RWPE2 (cell line): ENCODE data around the gene OR5B3.

Experiments used
- ATAC-seq: fragments of 200-7000 bp; cut with Tn5 transposase; 3 replicates; pipeline ENCODE4 v1.9.1; 2021; ENCODE audit warnings: low read depth
- DNase-seq: peaks from one replicate; pipeline ENCODE4 v3.0.0-alpha.2; 2020; ENCODE audit warnings: low spot score
- H3K27ac ChIP-seq: fragments of 450-650 bp; 2 replicates; pipeline ENCODE4 v1.5.1; 2017; ENCODE audit warnings: mild to moderate bottlenecking; ENCODE audit not compliant: poor library complexity, severe bottlenecking
- H3K27me3 ChIP-seq: fragments of 250-450 bp; sonication (Bioruptor Pico); 2 replicates; pipeline ENCODE4 v1.5.1; 2021; ENCODE audit warnings: mild to moderate bottlenecking, moderate library complexity; ENCODE audit not compliant: insufficient read depth, poor library complexity, severe bottlenecking
- H3K36me3 ChIP-seq: fragments of 250-450 bp; sonication (Bioruptor Pico); 2 replicates; pipeline ENCODE4 v1.5.1; 2020; ENCODE audit warnings: low read depth, mild to moderate bottlenecking, moderate library complexity
- H3K4me1 ChIP-seq: fragments of 250-450 bp; sonication (Bioruptor Pico); 2 replicates; pipeline ENCODE4 v1.5.1; 2021; ENCODE audit warnings: mild to moderate bottlenecking, moderate library complexity; ENCODE audit not compliant: insufficient read depth, poor library complexity, severe bottlenecking
- H3K4me3 ChIP-seq: fragments of 250-450 bp; sonication (Bioruptor Pico); 2 replicates; pipeline ENCODE4 v1.5.1; 2021; ENCODE audit warnings: mild to moderate bottlenecking, moderate library complexity; ENCODE audit not compliant: severe bottlenecking
- H3K9me3 ChIP-seq: fragments of 250-450 bp; sonication (Bioruptor Pico); 2 replicates; pipeline ENCODE4 v1.5.1; 2021; ENCODE audit warnings: mild to moderate bottlenecking, moderate library complexity; ENCODE audit not compliant: severe bottlenecking
- CTCF ChIP-seq: fragments of 450-650 bp; IDR thresholded peaks from one replicate; pipeline ENCODE4 v1.5.1; 2017; ENCODE audit warnings: mild to moderate bottlenecking, moderate library complexity; ENCODE audit not compliant: poor library complexity, severe bottlenecking

OR5B3 gene

GRCh38 chr11:58406774-58407173, at the start of gene OR5B3:
TSS of gene OR5B3 (minus strand) at chr11:58406874. CDS start at chr11:58403409, 3,465 bp downstream.
- Histone ChIP-seq H3K27me3 (no peaks in the 10 kb centered on the region), H3K27ac (no peak within 1 kb of the TSS), H3K4me3 (no peak within 1 kb of the TSS), H3K36me3 (no peaks in the 10 kb centered on the region), H3K4me1 (no peaks in the 10 kb centered on the region), H3K9me3 (peaks cover 1% of the 10 kb centered on the region)
- DNase-seq: no peak
- no peak for TF ChIP-seq CTCF
- no peak for ATAC-seq

- ATAC-seq: no peak
Observed at GRCh38 chr11:58451585-58451984, 44.9 kb upstream of the OR5B3 start.

GRCh38 chr11:58446294-58446693, 39.6 kb upstream of the OR5B3 start:
- DNase-seq: no peak
- no peak overlapping the region for H3K27ac ChIP-seq
- TF ChIP-seq CTCF: no peak
- H3K4me3 ChIP-seq: no peak overlapping the region
- ATAC-seq: no peak
- H3K9me3 ChIP-seq: no peaks in the 10 kb centered on the region
- no peaks in the 10 kb centered on the region for H3K4me1 ChIP-seq
- no peaks in the 10 kb centered on the region for H3K36me3 ChIP-seq
- no peaks in the 10 kb centered on the region for H3K27me3 ChIP-seq

More at GRCh38 chr11:58451585-58451984, 44.9 kb upstream of the OR5B3 start:
- Histone ChIP-seq H3K4me3 (no peak overlapping the region), H3K36me3 (no peaks in the 10 kb centered on the region), H3K27ac (no peak overlapping the region), H3K4me1 (no peaks in the 10 kb centered on the region), H3K9me3 (no peaks in the 10 kb centered on the region), H3K27me3 (no peaks in the 10 kb centered on the region)
- no peak for DNase-seq
- TF ChIP-seq CTCF: no peak

GRCh38 chr11:58444300-58444699, 37.6 kb upstream of the OR5B3 start:
- Histone ChIP-seq H3K36me3 (no peaks in the 10 kb centered on the region), H3K27ac (no peak overlapping the region), H3K4me1 (no peaks in the 10 kb centered on the region), H3K27me3 (no peaks in the 10 kb centered on the region), H3K9me3 (no peaks in the 10 kb centered on the region), H3K4me3 (no peak overlapping the region)
- DNase-seq: no peak
- ATAC-seq: no peak
- no peak for TF ChIP-seq CTCF

- Histone ChIP-seq H3K27ac (no peak within 1 kb of the TSS), H3K4me3 (no peak within 1 kb of the TSS), H3K27me3 (no peaks in the 10 kb centered on the region), H3K36me3 (no peaks in the 10 kb centered on the region), H3K9me3 (no peaks in the 10 kb centered on the region), H3K4me1 (no peaks in the 10 kb centered on the region)
- no peak for DNase-seq
- no peak for TF ChIP-seq CTCF
- ATAC-seq: no peak
Observed at GRCh38 chr11:58442136-58442535, 35.5 kb upstream of the OR5B3 start, which contains the start of gene OR5B12. TSS of gene OR5B12 (minus strand) at chr11:58442236. CDS start at chr11:58440151, 2,085 bp downstream.
